Upper lobe of left lung (tissue), 4 donors: ENCODE measurements around the gene RAB11FIP3.

ENCODE experiments used
- CTCF ChIP-seq, 6 experiments: fragments of 450-650 bp in 4 of 6; fragments of 200-600 bp in 2 of 6; sonication (generic) in 2 of 6; IDR thresholded peaks; one replicate each; pipeline ENCODE4 v1.5.1; 2016 to 2019; ENCODE audit warnings: antibody characterized with exemption in 6 of 6
- POLR2AphosphoS5 ChIP-seq, 2 donors: sonication (generic); formaldehyde crosslinking; IDR thresholded peaks; one replicate each; pipeline ENCODE4 v1.5.1; 2017; ENCODE audit warnings: antibody characterized with exemption in 2 of 2

- TF ChIP-seq POLR2AphosphoS5 (IDR thresholded peaks at IDR 0.05) (no peak), CTCF (IDR thresholded peaks at IDR 0.05) (no peak)
Measured at GRCh38 chr16:396199-396598, 29.2 kb upstream of the RAB11FIP3 start.
